Osteoblast (primary cell): Measurements from ENCODE around the gene PACS1. TPM values are rescaled to one million over a fixed set of nuclear protein-coding genes. Genes with fewer than 3 reads are reported as not detected.

Source experiments
- DNase-seq: peaks from one replicate; pipeline ENCODE4 v3.0.0; 2011; ENCODE audit warnings: low spot score, mixed read lengths; ENCODE audit not compliant: insufficient read length; ENCODE audit errors: missing footprints
- H2AFZ ChIP-seq: 2 replicates; pipeline ENCODE4 v1.6.0; 2011; ENCODE audit warnings: mild to moderate bottlenecking, low read length
- H3K27ac ChIP-seq: 2 replicates; pipeline ENCODE4 v1.5.1; 2011; ENCODE audit warnings: mild to moderate bottlenecking, low read depth, low read length, moderate library complexity
- H3K27me3 ChIP-seq: 2 replicates; pipeline ENCODE4 v1.6.0; 2012; ENCODE audit warnings: mild to moderate bottlenecking, control low read depth, inconsistent platforms, low read length, moderate library complexity; ENCODE audit not compliant: insufficient read depth
- H3K36me3 ChIP-seq: 2 replicates; pipeline ENCODE4 v1.5.1; 2011; ENCODE audit warnings: mild to moderate bottlenecking, low read length, control low read depth, moderate library complexity; ENCODE audit not compliant: insufficient read depth
- H3K4me1 ChIP-seq: 2 replicates; pipeline ENCODE4 v1.5.1; 2011; ENCODE audit warnings: mild to moderate bottlenecking, low read length, control low read depth, moderate library complexity; ENCODE audit not compliant: insufficient read depth
- H3K4me2 ChIP-seq: 2 replicates; pipeline ENCODE4 v1.6.0; 2011; ENCODE audit warnings: mild to moderate bottlenecking, low read length; ENCODE audit not compliant: insufficient read depth
- H3K4me3 ChIP-seq: fragments of 200-600 bp; sonication (generic); 3 replicates; pipeline ENCODE4 v1.5.1; 2012; ENCODE audit warnings: mild to moderate bottlenecking, low read length, inconsistent platforms; ENCODE audit not compliant: insufficient read depth
- H3K79me2 ChIP-seq: 2 replicates; pipeline ENCODE4 v1.6.0; 2012; ENCODE audit warnings: mild to moderate bottlenecking, low read length, control low read depth, inconsistent platforms; ENCODE audit not compliant: insufficient read depth
- H3K9me3 ChIP-seq: 2 replicates; pipeline ENCODE4 v1.5.1; 2011; ENCODE audit warnings: low read depth, low read length, control low read depth
- H4K20me1 ChIP-seq: 2 replicates; pipeline ENCODE4 v1.6.0; 2012; ENCODE audit warnings: mild to moderate bottlenecking, low read length, control low read depth; ENCODE audit not compliant: insufficient read depth
- CTCF ChIP-seq: IDR thresholded peaks from 2 replicates; pipeline ENCODE4 v1.5.1; 2011; ENCODE audit warnings: mild to moderate bottlenecking, low read depth, low read length, moderate library complexity; ENCODE audit errors: extremely low read depth
- total RNA-seq: library from RNA; depleted of rRNA; stranded (reverse); fragments of >200 nt; gene quantifications from 2 replicates; pipeline ENCODE4 v1.2.3, GENCODE V29; 2012

PACS1 gene
- total RNA-seq, 1 donor, result 38.0 TPM

GRCh38 chr11:66186470-66186869, 116.4 kb downstream of the PACS1 start:
- peaks cover 57% of the 10 kb centered on the region for H4K20me1 ChIP-seq
- H3K79me2 ChIP-seq, result peaks cover 71% of the 10 kb centered on the region
- no peak overlapping the region for H3K4me2 ChIP-seq
- H3K36me3 ChIP-seq, result no peaks in the 10 kb centered on the region
- no peak for DNase-seq
- TF ChIP-seq CTCF, result no peak
- H3K27me3 ChIP-seq, result no peaks in the 10 kb centered on the region
- H3K9me3 ChIP-seq, result no peaks in the 10 kb centered on the region
- H3K4me3 ChIP-seq, result no peak overlapping the region
- H2AFZ ChIP-seq, result no peak overlapping the region
- H3K4me1 ChIP-seq, result peaks cover 13% of the 10 kb centered on the region
- H3K27ac ChIP-seq, result no peak overlapping the region

- Histone ChIP-seq H2AFZ (no peak overlapping the region), H3K4me3 (no peak overlapping the region), H3K27me3 (no peaks in the 10 kb centered on the region), H3K4me1 (peaks cover 16% of the 10 kb centered on the region), H3K9me3 (no peaks in the 10 kb centered on the region), H3K36me3 (no peaks in the 10 kb centered on the region), H3K79me2 (peaks cover 66% of the 10 kb centered on the region), H4K20me1 (peaks cover 52% of the 10 kb centered on the region), H3K27ac (no peak overlapping the region), H3K4me2 (no peak overlapping the region)
- no peak for TF ChIP-seq CTCF
- no peak for DNase-seq
Measured at GRCh38 chr11:66187453-66187852, 117.4 kb downstream of the PACS1 start.

- Histone ChIP-seq H2AFZ (no peak overlapping the region), H3K27ac (no peak overlapping the region), H3K27me3 (no peaks in the 10 kb centered on the region), H3K4me3 (no peak overlapping the region), H3K4me1 (peaks cover 16% of the 10 kb centered on the region), H4K20me1 (peaks cover 49% of the 10 kb centered on the region), H3K4me2 (no peak overlapping the region), H3K9me3 (no peaks in the 10 kb centered on the region), H3K36me3 (peaks cover 6% of the 10 kb centered on the region), H3K79me2 (peaks cover 64% of the 10 kb centered on the region)
- no peak for TF ChIP-seq CTCF
- DNase-seq, result peak; percentile 86
Measured at GRCh38 chr11:66188580-66188979, 118.5 kb downstream of the PACS1 start.

GRCh38 chr11:66189031-66189745, 119.1 kb downstream of the PACS1 start:
- no peak overlapping the region for H3K27ac ChIP-seq
- DNase-seq, result no peak
- peaks cover 11% of the 10 kb centered on the region for H3K36me3 ChIP-seq
- H3K79me2 ChIP-seq, result peaks cover 62% of the 10 kb centered on the region
- no peak for TF ChIP-seq CTCF
- no peaks in the 10 kb centered on the region for H3K9me3 ChIP-seq
- H3K4me3 ChIP-seq, result no peak overlapping the region
- H3K4me1 ChIP-seq, result peaks cover 16% of the 10 kb centered on the region
- H2AFZ ChIP-seq, result no peak overlapping the region
- H4K20me1 ChIP-seq, result peaks cover 45% of the 10 kb centered on the region
- no peaks in the 10 kb centered on the region for H3K27me3 ChIP-seq
- no peak overlapping the region for H3K4me2 ChIP-seq
